ENCODE results near the gene SUPT3H. TPM values are rescaled to one million over a fixed set of nuclear protein-coding genes. Genes with fewer than 3 reads are reported as not detected.

Gene SUPT3H
- total and polyA plus RNA-seq, 2 experiments from 2014 or later: 12.4 to 19.4 TPM

DNA sequence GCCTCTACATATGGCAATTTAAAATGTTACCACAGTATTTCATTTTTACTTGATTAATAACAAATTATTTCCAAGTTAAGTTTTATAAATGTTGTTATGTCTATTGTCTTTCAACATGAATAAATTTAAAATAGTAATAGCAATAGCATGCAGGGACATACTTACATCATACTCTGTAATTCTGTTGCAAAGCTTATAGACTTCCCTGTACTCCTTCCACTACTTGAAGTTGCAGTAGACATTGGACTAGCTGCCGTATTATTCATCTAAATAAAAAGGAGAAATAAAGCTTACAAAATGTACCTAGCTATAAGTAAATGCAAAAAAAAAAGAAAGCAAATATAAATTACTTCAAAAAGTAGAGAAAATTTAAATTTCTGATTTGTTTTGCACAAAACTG, 12.7 kb downstream of the SUPT3H start:
- Histone ChIP-seq H3K36me3 (no peaks in the 10 kb centered on the region), H3K4me3 (no peak overlapping the region), H3K9me3 (ENCODE audit: low read depth) (no peaks in the 10 kb centered on the region), H3K4me1 (ENCODE audit: low read depth) (no peaks in the 10 kb centered on the region), H3K27me3 (no peaks in the 10 kb centered on the region), H3K27ac (no peak overlapping the region)
- DNase-seq (ENCODE audit: low read depth in 1 of 2, low spot score in 1 of 2): no peak
- TF ChIP-seq, protein P1, sequence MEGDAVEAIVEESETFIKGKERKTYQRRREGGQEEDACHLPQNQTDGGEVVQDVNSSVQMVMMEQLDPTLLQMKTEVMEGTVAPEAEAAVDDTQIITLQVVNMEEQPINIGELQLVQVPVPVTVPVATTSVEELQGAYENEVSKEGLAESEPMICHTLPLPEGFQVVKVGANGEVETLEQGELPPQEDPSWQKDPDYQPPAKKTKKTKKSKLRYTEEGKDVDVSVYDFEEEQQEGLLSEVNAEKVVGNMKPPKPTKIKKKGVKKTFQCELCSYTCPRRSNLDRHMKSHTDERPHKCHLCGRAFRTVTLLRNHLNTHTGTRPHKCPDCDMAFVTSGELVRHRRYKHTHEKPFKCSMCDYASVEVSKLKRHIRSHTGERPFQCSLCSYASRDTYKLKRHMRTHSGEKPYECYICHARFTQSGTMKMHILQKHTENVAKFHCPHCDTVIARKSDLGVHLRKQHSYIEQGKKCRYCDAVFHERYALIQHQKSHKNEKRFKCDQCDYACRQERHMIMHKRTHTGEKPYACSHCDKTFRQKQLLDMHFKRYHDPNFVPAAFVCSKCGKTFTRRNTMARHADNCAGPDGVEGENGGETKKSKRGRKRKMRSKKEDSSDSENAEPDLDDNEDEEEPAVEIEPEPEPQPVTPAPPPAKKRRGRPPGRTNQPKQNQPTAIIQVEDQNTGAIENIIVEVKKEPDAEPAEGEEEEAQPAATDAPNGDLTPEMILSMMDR (IDR thresholded peaks at IDR 0.05; ENCODE audit: low read depth, low read length): no peak

DNA sequence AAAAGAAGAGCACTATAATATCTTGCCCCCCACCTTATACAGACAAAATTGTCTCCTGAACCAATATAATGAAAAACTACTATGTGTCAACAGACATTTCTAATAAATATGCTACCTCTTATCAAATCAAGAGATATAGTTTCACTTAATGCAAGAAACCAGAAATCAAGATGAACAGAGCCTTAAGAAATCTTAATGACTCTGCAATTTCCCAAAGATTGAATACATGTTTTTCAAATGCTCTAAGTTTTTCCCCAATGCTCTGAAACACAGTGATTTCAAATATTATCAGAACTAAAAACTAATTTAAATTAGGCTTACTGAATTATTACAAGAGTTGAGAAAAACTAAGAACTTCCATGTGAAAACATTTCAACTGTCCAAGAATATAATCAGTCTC, 13.3 kb downstream of the SUPT3H start:
- Histone ChIP-seq H3K4me3 (no peak overlapping the region), H3K4me1 (ENCODE audit: low read depth) (no peaks in the 10 kb centered on the region), H3K27me3 (no peaks in the 10 kb centered on the region), H3K27ac (no peak overlapping the region), H3K36me3 (no peaks in the 10 kb centered on the region), H3K9me3 (ENCODE audit: low read depth) (no peaks in the 10 kb centered on the region)
- TF ChIP-seq, protein P1 (IDR thresholded peaks at IDR 0.05; ENCODE audit: low read depth, low read length): no peak
- no peak for DNase-seq (ENCODE audit: low read depth in 1 of 2, low spot score in 1 of 2)

DNA sequence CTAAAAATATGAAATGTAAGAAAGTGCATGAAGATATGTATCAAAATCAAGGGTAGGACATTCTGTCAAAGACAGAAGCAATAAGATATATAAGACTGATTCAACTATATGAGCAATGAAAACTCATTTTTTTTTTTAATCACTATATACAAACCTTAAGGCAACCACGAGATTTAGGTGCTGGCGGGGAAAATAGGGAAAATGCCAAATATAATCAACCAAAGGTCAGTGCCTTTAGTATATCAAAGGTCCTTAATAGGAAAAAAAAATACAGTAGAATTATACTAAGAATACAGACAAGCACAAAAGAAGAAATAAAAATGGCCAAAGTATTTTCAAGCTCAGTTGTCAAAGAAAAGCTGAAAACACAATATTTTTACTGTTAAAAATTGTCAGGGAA, 24.1 kb downstream of the SUPT3H start:
- Histone ChIP-seq H3K27me3 (no peaks in the 10 kb centered on the region), H3K4me1 (ENCODE audit: low read depth) (no peaks in the 10 kb centered on the region), H3K4me3 (no peak overlapping the region), H3K36me3 (no peaks in the 10 kb centered on the region), H3K27ac (no peak overlapping the region), H3K9me3 (ENCODE audit: low read depth) (no peaks in the 10 kb centered on the region)
- no peak for DNase-seq (ENCODE audit: low read depth in 1 of 2, low spot score in 1 of 2)
- TF ChIP-seq, protein P1 (IDR thresholded peaks at IDR 0.05; ENCODE audit: low read depth, low read length): no peak

DNA sequence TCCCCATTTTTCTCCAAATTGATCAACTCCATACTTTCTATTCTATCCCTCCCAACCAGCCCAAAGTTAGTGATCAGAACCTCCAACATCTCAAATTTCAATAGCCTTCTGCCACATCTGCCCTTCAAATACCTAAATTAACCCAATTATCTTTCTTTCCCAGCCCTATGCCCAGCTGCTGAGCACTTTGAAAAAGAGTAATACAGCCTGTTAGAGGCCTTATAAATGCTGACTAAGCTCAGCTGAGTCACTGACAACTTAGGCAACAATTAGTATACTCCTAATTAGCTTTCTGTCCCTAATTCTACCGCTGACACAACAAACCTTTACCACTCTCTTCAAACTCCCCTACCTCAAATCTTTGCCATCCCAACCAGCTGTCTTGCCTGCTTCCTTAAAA, 26.1 kb downstream of the SUPT3H start:
- DNase-seq (ENCODE audit: low read depth in 1 of 2, low spot score in 1 of 2): no peak
- H3K27me3 ChIP-seq: no peaks in the 10 kb centered on the region
- H3K4me3 ChIP-seq: no peak overlapping the region
- TF ChIP-seq, protein P1 (IDR thresholded peaks at IDR 0.05; ENCODE audit: low read depth, low read length): no peak
- H3K9me3 ChIP-seq (ENCODE audit: low read depth): no peaks in the 10 kb centered on the region
- no peak overlapping the region for H3K27ac ChIP-seq
- H3K36me3 ChIP-seq: no peaks in the 10 kb centered on the region
- H3K4me1 ChIP-seq (ENCODE audit: low read depth): no peaks in the 10 kb centered on the region

DNA sequence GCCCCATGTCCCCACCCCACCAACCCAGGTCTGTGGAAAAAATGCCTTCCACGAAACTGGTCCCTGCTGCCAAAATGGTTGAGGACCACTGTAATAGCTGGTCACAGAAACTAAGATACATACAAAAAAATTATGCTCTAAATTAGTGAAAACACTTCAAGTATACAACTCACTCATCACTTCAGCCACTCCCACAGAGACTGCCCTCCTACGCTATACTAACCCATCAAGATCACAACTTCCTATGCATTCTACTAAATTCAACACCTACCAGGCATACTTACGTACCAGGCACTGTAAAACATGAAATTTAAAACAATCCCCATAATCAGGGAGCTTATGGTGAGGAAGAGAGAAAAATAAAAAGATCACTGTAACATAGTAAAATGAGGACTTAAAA, 26.7 kb downstream of the SUPT3H start:
- H3K27ac ChIP-seq: no peak overlapping the region
- H3K36me3 ChIP-seq: no peaks in the 10 kb centered on the region
- no peaks in the 10 kb centered on the region for H3K4me1 ChIP-seq (ENCODE audit: low read depth)
- DNase-seq (ENCODE audit: low read depth in 1 of 2, low spot score in 1 of 2): no peak
- H3K4me3 ChIP-seq: no peak overlapping the region
- no peaks in the 10 kb centered on the region for H3K9me3 ChIP-seq (ENCODE audit: low read depth)
- H3K27me3 ChIP-seq: no peaks in the 10 kb centered on the region
- TF ChIP-seq, protein P1 (IDR thresholded peaks at IDR 0.05; ENCODE audit: low read depth, low read length): no peak

DNA sequence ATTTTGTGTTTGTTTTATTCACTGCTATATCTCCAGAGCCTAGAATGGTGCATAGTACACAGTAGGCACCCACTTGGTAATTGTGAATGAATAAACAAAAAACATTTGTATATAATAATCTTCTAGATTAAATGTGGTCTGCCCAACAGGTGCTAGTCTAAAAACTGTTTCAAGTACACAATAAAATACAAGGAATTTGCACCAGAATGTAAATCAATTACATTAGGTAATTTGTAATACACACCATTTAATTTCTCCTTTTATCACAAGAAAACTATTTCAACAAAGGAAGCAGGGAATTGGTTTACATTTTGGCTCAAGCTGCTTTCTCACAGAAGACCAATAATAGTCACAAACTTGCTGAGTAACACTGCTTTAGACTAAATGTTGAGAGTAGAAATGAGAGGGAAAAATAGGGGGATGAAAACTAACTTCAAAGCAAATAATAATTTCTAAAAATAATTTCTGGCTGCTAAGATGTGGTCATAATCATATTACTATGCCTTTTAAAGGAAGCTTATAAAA, 27.5 kb downstream of the SUPT3H start:
- Histone ChIP-seq H3K9me3 (ENCODE audit: low read depth) (no peaks in the 10 kb centered on the region), H3K27ac (no peak overlapping the region), H3K36me3 (no peaks in the 10 kb centered on the region), H3K27me3 (no peaks in the 10 kb centered on the region), H3K4me3 (no peak overlapping the region), H3K4me1 (ENCODE audit: low read depth) (no peaks in the 10 kb centered on the region)
- no peak for DNase-seq (ENCODE audit: low read depth in 1 of 2, low spot score in 1 of 2)
- TF ChIP-seq, protein P1 (IDR thresholded peaks at IDR 0.05; ENCODE audit: low read depth, low read length): no peak
